ENCODE results near the gene TST. TPM values are rescaled to one million over a fixed set of nuclear protein-coding genes. Genes with fewer than 3 reads are reported as not detected.

The TST gene
- polyA plus RNA-seq (2011; rRNA removed) (43.2 and 49.4 TPM in 2 replicates), polyA plus RNA-seq (2017; fragmentation: RNase III; extraction: RNeasy Plus Mini Kit Qiagen cat#74134 plus additional on column Dnase treatment) (36.4 to 50.1 TPM (median 49.4 TPM) in 3 replicates), polyA minus RNA-seq (2011; rRNA and poly(A)+ RNA removed) (30.3 and 39.4 TPM in 2 replicates)
- polyA plus RNA-seq (2012; cell fraction: cytosol; rRNA removed), result 66.1 and 85.7 TPM in 2 replicates
- 69.8 and 75.9 TPM in 2 replicates for polyA plus RNA-seq (2012; cell fraction: nucleus; rRNA removed)

DNA sequence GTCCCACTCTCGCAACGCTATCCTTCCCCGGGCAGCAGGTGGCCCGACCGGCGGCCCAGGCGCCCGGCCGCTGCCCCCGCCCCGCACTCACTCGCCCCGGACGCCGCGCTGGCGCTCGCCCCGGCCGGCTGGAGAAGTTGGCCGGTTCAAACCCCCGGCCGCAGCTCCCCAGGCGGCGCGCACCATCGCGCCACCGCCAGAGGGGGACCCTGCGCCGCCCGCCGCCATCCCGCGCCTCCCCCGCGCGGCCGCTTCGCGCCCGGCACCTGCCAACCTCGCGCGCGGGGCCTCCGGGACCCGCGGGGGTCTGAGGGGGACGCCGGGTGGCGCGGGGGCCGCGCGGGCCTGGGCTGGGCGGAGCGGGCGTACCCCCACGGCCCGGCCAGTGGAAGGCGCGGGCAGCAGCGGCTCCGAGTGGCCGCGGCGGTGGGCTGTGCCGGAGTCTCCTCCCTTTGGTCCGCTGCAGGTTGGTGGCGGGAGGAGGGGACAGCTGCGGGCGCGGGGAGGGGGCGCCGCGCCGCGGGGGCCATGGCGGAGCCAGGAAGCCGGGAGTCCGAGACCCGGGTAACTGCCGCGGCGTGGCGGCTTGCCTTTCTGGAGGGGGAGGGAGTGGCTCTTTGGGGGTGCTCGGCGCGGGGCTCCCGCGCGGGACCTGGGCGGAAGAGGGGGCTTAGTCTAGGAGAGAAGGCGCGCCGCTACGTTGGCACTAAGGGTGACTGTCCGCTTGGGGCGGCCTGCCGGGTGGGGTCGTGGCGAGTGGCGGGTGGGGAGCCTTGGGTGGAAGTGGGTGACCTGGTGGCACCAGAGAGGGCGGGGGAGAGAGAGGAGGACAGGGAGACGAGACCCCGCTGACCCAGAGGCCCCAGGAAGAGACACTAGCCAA lies at the start of gene TST, which contains the start of gene MPST:
Gene TST (minus strand): TSS at position 139 of the 883 bp plus-strand sequence. CDS start 715 bp downstream, outside the sequence.
Gene MPST (plus strand): TSS at position 434 of the 883 bp plus-strand sequence. CDS start 95 bp downstream, at position 529.
- Histone ChIP-seq H3K27ac (peak within 1 kb of the TSS; percentile 99 to 100), H3K9me3 (no peaks in the 10 kb centered on the region), H3K4me1 (peaks cover 53% of the 10 kb centered on the region), H3K4me2 (peak within 1 kb of the TSS; percentile 71), H3K4me3 (peak within 1 kb of the TSS; percentile 98)
- CTCF ChIA-PET, result interaction anchor here (0.9 to 9.0 kb wide), 9 partner anchors 9 to 157 kb away, joined by 3 to 79 read pairs (median 3); no protein-coding TSS in a partner anchor
- WGBS (ENCODE audit: missing lambda C conversion rate), result 0% methylated on average over 2 of the region's 107 CpGs
- TF ChIP-seq TFCP2L1 (CRISPR knock-in tag; IDR thresholded peaks at IDR 0.05) (no peak), HOXA7 (CRISPR knock-in tag; IDR thresholded peaks at IDR 0.05) (no peak), MYC (IDR thresholded peaks at IDR 0.05; ENCODE audit: borderline replicate concordance, low read length) (no peak), FOSL2 (IDR thresholded peaks at IDR 0.05) (no peak), FOSL2 (CRISPR knock-in tag; IDR thresholded peaks at IDR 0.05) (no peak), RARB (CRISPR knock-in tag; IDR thresholded peaks at IDR 0.05) (no peak), FOSB (CRISPR knock-in tag; IDR thresholded peaks at IDR 0.05) (no peak), HOXB5 (CRISPR knock-in tag; IDR thresholded peaks at IDR 0.05) (no peak), EHMT2 (IDR thresholded peaks at IDR 0.05; ENCODE audit: low read depth) (no peak), ZNF302 (CRISPR knock-in tag; IDR thresholded peaks at IDR 0.05) (no peak), POLR2A (IDR thresholded peaks at IDR 0.05; ENCODE audit: low read length) (peak; percentile 49), HEYL (CRISPR knock-in tag; IDR thresholded peaks at IDR 0.05) (no peak), ZFP36 (IDR thresholded peaks at IDR 0.05; ENCODE audit: borderline replicate concordance, partially characterized antibody) (no peak), CHD2 (IDR thresholded peaks at IDR 0.05; ENCODE audit: low read length, partially characterized antibody) (no peak), KDM5A (IDR thresholded peaks at IDR 0.05) (no peak), PHF8 (IDR thresholded peaks at IDR 0.05; ENCODE audit: borderline replicate concordance, low read depth) (peak; percentile 33; the same call in 1 of the 2 replicates), JUN (IDR thresholded peaks at IDR 0.05) (peak; percentile 40 to 68; a peak in 3 of 5 replicates)
- TF ChIP-seq, protein P1, sequence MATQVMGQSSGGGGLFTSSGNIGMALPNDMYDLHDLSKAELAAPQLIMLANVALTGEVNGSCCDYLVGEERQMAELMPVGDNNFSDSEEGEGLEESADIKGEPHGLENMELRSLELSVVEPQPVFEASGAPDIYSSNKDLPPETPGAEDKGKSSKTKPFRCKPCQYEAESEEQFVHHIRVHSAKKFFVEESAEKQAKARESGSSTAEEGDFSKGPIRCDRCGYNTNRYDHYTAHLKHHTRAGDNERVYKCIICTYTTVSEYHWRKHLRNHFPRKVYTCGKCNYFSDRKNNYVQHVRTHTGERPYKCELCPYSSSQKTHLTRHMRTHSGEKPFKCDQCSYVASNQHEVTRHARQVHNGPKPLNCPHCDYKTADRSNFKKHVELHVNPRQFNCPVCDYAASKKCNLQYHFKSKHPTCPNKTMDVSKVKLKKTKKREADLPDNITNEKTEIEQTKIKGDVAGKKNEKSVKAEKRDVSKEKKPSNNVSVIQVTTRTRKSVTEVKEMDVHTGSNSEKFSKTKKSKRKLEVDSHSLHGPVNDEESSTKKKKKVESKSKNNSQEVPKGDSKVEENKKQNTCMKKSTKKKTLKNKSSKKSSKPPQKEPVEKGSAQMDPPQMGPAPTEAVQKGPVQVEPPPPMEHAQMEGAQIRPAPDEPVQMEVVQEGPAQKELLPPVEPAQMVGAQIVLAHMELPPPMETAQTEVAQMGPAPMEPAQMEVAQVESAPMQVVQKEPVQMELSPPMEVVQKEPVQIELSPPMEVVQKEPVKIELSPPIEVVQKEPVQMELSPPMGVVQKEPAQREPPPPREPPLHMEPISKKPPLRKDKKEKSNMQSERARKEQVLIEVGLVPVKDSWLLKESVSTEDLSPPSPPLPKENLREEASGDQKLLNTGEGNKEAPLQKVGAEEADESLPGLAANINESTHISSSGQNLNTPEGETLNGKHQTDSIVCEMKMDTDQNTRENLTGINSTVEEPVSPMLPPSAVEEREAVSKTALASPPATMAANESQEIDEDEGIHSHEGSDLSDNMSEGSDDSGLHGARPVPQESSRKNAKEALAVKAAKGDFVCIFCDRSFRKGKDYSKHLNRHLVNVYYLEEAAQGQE (IDR thresholded peaks at IDR 0.05), result no peak
- TF ChIP-seq, protein P2, sequence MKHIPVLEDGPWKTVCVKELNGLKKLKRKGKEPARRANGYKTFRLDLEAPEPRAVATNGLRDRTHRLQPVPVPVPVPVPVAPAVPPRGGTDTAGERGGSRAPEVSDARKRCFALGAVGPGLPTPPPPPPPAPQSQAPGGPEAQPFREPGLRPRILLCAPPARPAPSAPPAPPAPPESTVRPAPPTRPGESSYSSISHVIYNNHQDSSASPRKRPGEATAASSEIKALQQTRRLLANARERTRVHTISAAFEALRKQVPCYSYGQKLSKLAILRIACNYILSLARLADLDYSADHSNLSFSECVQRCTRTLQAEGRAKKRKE (CRISPR knock-in tag; IDR thresholded peaks at IDR 0.05; ENCODE audit: low read depth), result no peak
- TF ChIP-seq, protein P3, sequence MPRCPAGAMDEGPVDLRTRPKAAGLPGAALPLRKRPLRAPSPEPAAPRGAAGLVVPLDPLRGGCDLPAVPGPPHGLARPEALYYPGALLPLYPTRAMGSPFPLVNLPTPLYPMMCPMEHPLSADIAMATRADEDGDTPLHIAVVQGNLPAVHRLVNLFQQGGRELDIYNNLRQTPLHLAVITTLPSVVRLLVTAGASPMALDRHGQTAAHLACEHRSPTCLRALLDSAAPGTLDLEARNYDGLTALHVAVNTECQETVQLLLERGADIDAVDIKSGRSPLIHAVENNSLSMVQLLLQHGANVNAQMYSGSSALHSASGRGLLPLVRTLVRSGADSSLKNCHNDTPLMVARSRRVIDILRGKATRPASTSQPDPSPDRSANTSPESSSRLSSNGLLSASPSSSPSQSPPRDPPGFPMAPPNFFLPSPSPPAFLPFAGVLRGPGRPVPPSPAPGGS (IDR thresholded peaks at IDR 0.05), result 0 out of 3 replicates have a peak, but pooled peaks have one; percentile 70
- TF ChIP-seq, protein P4, sequence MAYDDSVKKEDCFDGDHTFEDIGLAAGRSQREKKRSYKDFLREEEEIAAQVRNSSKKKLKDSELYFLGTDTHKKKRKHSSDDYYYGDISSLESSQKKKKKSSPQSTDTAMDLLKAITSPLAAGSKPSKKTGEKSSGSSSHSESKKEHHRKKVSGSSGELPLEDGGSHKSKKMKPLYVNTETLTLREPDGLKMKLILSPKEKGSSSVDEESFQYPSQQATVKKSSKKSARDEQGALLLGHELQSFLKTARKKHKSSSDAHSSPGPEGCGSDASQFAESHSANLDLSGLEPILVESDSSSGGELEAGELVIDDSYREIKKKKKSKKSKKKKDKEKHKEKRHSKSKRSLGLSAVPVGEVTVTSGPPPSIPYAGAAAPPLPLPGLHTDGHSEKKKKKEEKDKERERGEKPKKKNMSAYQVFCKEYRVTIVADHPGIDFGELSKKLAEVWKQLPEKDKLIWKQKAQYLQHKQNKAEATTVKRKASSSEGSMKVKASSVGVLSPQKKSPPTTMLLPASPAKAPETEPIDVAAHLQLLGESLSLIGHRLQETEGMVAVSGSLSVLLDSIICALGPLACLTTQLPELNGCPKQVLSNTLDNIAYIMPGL (CRISPR knock-in tag; IDR thresholded peaks at IDR 0.05; ENCODE audit: borderline replicate concordance), result no peak
- DNase-seq (ENCODE audit: low read depth in 1 of 2, low spot score in 1 of 2) (peak in 1 of 2 experiments; percentile 63), ATAC-seq (peak; percentile 90 to 91), FAIRE-seq (no peak)
- POLR2A ChIA-PET, result interaction anchor here (0.7 to 3.3 kb wide), 4 partner anchors 13 to 178 kb away, joined by 3 to 15 read pairs (median 5); no protein-coding TSS in a partner anchor
